Mesenchymal stem cell (in vitro differentiated cells and primary cell): ENCODE data around the gene AFAP1.

ENCODE experiments used
- DNase-seq: peaks from one replicate; pipeline ENCODE4 v3.0.0-alpha.2; 2013
- H2AFZ ChIP-seq: one replicate; pipeline ENCODE4 v1.6.1; 2013; ENCODE audit warnings: low read depth, mild to moderate bottlenecking, control low read depth, inconsistent platforms, low read length, moderate library complexity
- H2AK5ac ChIP-seq: 2 replicates; pipeline ENCODE4 v1.6.1; 2013; ENCODE audit warnings: low read length, moderate library complexity, mild to moderate bottlenecking, inconsistent platforms; ENCODE audit not compliant: severe bottlenecking
- H2BK120ac ChIP-seq: one replicate; pipeline ENCODE4 v1.6.1; 2013; ENCODE audit warnings: low read depth, mild to moderate bottlenecking, inconsistent platforms, low read length, moderate library complexity
- H2BK12ac ChIP-seq, 2 experiments: one replicate each; pipeline ENCODE4 v1.6.1; 2013; ENCODE audit warnings: inconsistent platforms in 2 of 2, low read length in 2 of 2, mild to moderate bottlenecking in 2 of 2, moderate library complexity in 2 of 2, control low read depth in 1 of 2
- H2BK15ac ChIP-seq: one replicate; pipeline ENCODE4 v1.6.1; 2013; ENCODE audit warnings: mild to moderate bottlenecking, low read depth, inconsistent platforms; ENCODE audit not compliant: poor library complexity, severe bottlenecking
- H2BK5ac ChIP-seq: 2 replicates; pipeline ENCODE4 v1.6.1; 2013; ENCODE audit warnings: low read depth, mild to moderate bottlenecking, low read length, control low read depth, inconsistent platforms; ENCODE audit not compliant: poor library complexity, severe bottlenecking
- H3K14ac ChIP-seq, 2 experiments: one replicate each; pipeline ENCODE4 v1.6.1; 2013; ENCODE audit warnings: inconsistent platforms in 2 of 2, low read length in 2 of 2, control low read depth in 1 of 2, mild to moderate bottlenecking in 1 of 2, moderate library complexity in 1 of 2
- H3K18ac ChIP-seq, 2 experiments: one replicate each; pipeline ENCODE4 v1.6.1; 2013; ENCODE audit warnings: inconsistent platforms in 2 of 2, low read length in 2 of 2, control low read depth in 1 of 2, low read depth in 1 of 2, mild to moderate bottlenecking in 1 of 2
- H3K23ac ChIP-seq, 2 experiments: one replicate each; pipeline ENCODE4 v1.6.1; 2013; ENCODE audit warnings: inconsistent platforms in 2 of 2, low read length in 2 of 2, mild to moderate bottlenecking in 2 of 2, moderate library complexity in 2 of 2, control low read depth in 1 of 2
- H3K27ac ChIP-seq: 2 replicates; pipeline ENCODE4 v1.5.1; 2013; ENCODE audit warnings: mild to moderate bottlenecking, moderate library complexity, low read length, control low read depth, inconsistent platforms; ENCODE audit not compliant: poor library complexity, severe bottlenecking
- H3K27me3 ChIP-seq, 2 experiments: 2 replicates each; pipeline versions ENCODE4 v1.6.1 to v1.7.0; 2013; ENCODE audit warnings: low read length in 2 of 2, mild to moderate bottlenecking in 2 of 2, moderate library complexity in 2 of 2, control low read depth in 1 of 2, inconsistent platforms in 1 of 2; ENCODE audit not compliant: control insufficient read depth in 1 of 2, insufficient read depth in 1 of 2
- H3K36me3 ChIP-seq, 2 experiments: 2 replicates each; pipeline versions ENCODE4 v1.6.1 to v1.7.0; 2013; ENCODE audit warnings: low read length in 2 of 2, control low read depth in 1 of 2, inconsistent platforms in 1 of 2, low read depth in 1 of 2, mild to moderate bottlenecking in 1 of 2; ENCODE audit not compliant: insufficient read depth in 2 of 2, control insufficient read depth in 1 of 2
- H3K4ac ChIP-seq, 2 experiments: one replicate each; pipeline ENCODE4 v1.6.1; 2013; ENCODE audit warnings: inconsistent platforms in 2 of 2, low read length in 2 of 2, mild to moderate bottlenecking in 2 of 2, moderate library complexity in 2 of 2, control low read depth in 1 of 2, low read depth in 1 of 2
- H3K4me1 ChIP-seq: 2 replicates; pipeline ENCODE4 v1.6.1; 2013; ENCODE audit warnings: low read depth, low read length, control low read depth; ENCODE audit not compliant: control insufficient read depth, insufficient read depth
- H3K4me2 ChIP-seq: 2 replicates; pipeline ENCODE4 v1.6.1; 2013; ENCODE audit warnings: low read length, mild to moderate bottlenecking, inconsistent platforms; ENCODE audit not compliant: poor library complexity, severe bottlenecking
- H3K4me3 ChIP-seq, 2 experiments: 2 replicates each; pipeline versions ENCODE4 v1.5.1 to v1.7.0; 2013; ENCODE audit warnings: low read length in 2 of 2, mild to moderate bottlenecking in 2 of 2, control low read depth in 1 of 2, low read depth in 1 of 2; ENCODE audit not compliant: insufficient read depth in 1 of 2
- H3K79me1 ChIP-seq: replicated peaks from 2 replicates; pipeline ENCODE4 v1.6.1; 2013; ENCODE audit warnings: mild to moderate bottlenecking, control low read depth, low read length, inconsistent platforms; ENCODE audit not compliant: poor library complexity, severe bottlenecking
- H3K9ac ChIP-seq: 2 replicates; pipeline ENCODE4 v1.7.0; 2013; ENCODE audit warnings: mild to moderate bottlenecking, low read length, moderate library complexity
- H3K9me3 ChIP-seq: 2 replicates; pipeline ENCODE4 v1.7.0; 2013; ENCODE audit warnings: mild to moderate bottlenecking, low read length; ENCODE audit not compliant: control insufficient read depth
- H4K8ac ChIP-seq: one replicate; pipeline ENCODE4 v1.6.1; 2013; ENCODE audit warnings: inconsistent platforms, mild to moderate bottlenecking, low read length, moderate library complexity
- H4K91ac ChIP-seq: one replicate; pipeline ENCODE4 v1.6.1; 2013; ENCODE audit warnings: mild to moderate bottlenecking, low read length, inconsistent platforms
- WGBS: methylation state at CpG from one replicate; pipeline ENCODE4 v1.1.7; 2013; ENCODE audit warnings: mixed read lengths; 5-methylcytosine and 5-hydroxymethylcytosine counted together

Gene AFAP1

GRCh38 chr4:7753931-7754465 is 185.7 kb downstream of the AFAP1 start:
- 94% methylated on average over 15 of the region's 15 CpGs for WGBS
- Histone ChIP-seq H3K27me3 (no peaks in the 10 kb centered on the region), H4K91ac (no peak overlapping the region)

GRCh38 chr4:7753271-7753670 is 186.4 kb downstream of the AFAP1 start:
- Histone ChIP-seq H2BK12ac (no peak overlapping the region), H2BK120ac (no peak overlapping the region), H3K4me3 (no peak overlapping the region)

More at GRCh38 chr4:7753931-7754465, 185.7 kb downstream of the AFAP1 start:
- no peak overlapping the region for H3K4me3 ChIP-seq
- H3K14ac ChIP-seq: no peak overlapping the region
- H3K9me3 ChIP-seq: no peaks in the 10 kb centered on the region
- H3K4me2 ChIP-seq: no peak overlapping the region
- no peak overlapping the region for H4K8ac ChIP-seq
- H3K23ac ChIP-seq: peak overlapping the region in 1 of 2 experiments; percentile 9
- no peak overlapping the region for H3K9ac ChIP-seq
- H2AFZ ChIP-seq: no peak overlapping the region
- H2BK12ac ChIP-seq: no peak overlapping the region
- H3K4me1 ChIP-seq: peaks cover 3% of the 10 kb centered on the region
- H2AK5ac ChIP-seq: no peak overlapping the region
- DNase-seq: no peak
- peaks cover 12% of the 10 kb centered on the region for H3K79me1 ChIP-seq
- no peak overlapping the region for H3K27ac ChIP-seq
- H3K4ac ChIP-seq: no peak overlapping the region
- H3K18ac ChIP-seq: no peak overlapping the region
- H2BK15ac ChIP-seq: no peak overlapping the region
- no peak overlapping the region for H2BK120ac ChIP-seq
- H3K36me3 ChIP-seq: peaks cover 6 to 41% of the 10 kb centered on the region in 2 experiments
- H2BK5ac ChIP-seq: no peak overlapping the region

GRCh38 chr4:7752649-7753048 is 187.0 kb downstream of the AFAP1 start:
- 96% methylated on average over 5 of the region's 6 CpGs for WGBS
- Histone ChIP-seq H2BK120ac (no peak overlapping the region), H3K27ac (no peak overlapping the region), H3K23ac (no peak overlapping the region), H3K18ac (no peak overlapping the region), H4K8ac (no peak overlapping the region), H2BK5ac (no peak overlapping the region), H3K4ac (no peak overlapping the region), H3K4me1 (peaks cover 3% of the 10 kb centered on the region), H3K9me3 (no peaks in the 10 kb centered on the region), H2BK15ac (no peak overlapping the region), H3K27me3 (peaks cover 0 to 2% of the 10 kb centered on the region in 2 experiments), H2BK12ac (no peak overlapping the region), H3K9ac (no peak overlapping the region), H3K14ac (no peak overlapping the region), H3K4me3 (no peak overlapping the region), H2AK5ac (no peak overlapping the region), H3K79me1 (peaks cover 6% of the 10 kb centered on the region), H3K4me2 (no peak overlapping the region), H3K36me3 (peaks cover 0 to 33% of the 10 kb centered on the region in 2 experiments), H4K91ac (no peak overlapping the region), H2AFZ (no peak overlapping the region)
- no peak for DNase-seq

More at GRCh38 chr4:7753271-7753670, 186.4 kb downstream of the AFAP1 start:
- Histone ChIP-seq H3K27me3 (no peaks in the 10 kb centered on the region), H2AK5ac (no peak overlapping the region), H3K27ac (no peak overlapping the region), H3K36me3 (peaks cover 1 to 38% of the 10 kb centered on the region in 2 experiments), H3K23ac (no peak overlapping the region), H2AFZ (no peak overlapping the region), H3K9me3 (no peaks in the 10 kb centered on the region), H3K14ac (no peak overlapping the region), H2BK5ac (no peak overlapping the region), H3K79me1 (peaks cover 9% of the 10 kb centered on the region), H3K4ac (no peak overlapping the region), H4K8ac (no peak overlapping the region), H3K18ac (no peak overlapping the region), H3K9ac (no peak overlapping the region), H4K91ac (no peak overlapping the region), H3K4me2 (no peak overlapping the region), H3K4me1 (peaks cover 3% of the 10 kb centered on the region), H2BK15ac (no peak overlapping the region)
- DNase-seq: no peak
- WGBS: 98% methylated on average over 15 of the region's 15 CpGs

- no peaks in the 10 kb centered on the region for H3K79me1 ChIP-seq
- no peak overlapping the region for H4K8ac ChIP-seq
- H2AK5ac ChIP-seq: no peak overlapping the region
- H2BK12ac ChIP-seq: no peak overlapping the region
- H3K4me1 ChIP-seq: peaks cover 2% of the 10 kb centered on the region
- no peak overlapping the region for H3K23ac ChIP-seq
- peaks cover 0 to 4% of the 10 kb centered on the region in 2 experiments for H3K27me3 ChIP-seq
- peaks cover 0 to 18% of the 10 kb centered on the region in 2 experiments for H3K36me3 ChIP-seq
- DNase-seq: no peak
- H2AFZ ChIP-seq: no peak overlapping the region
- H3K4me3 ChIP-seq: no peak overlapping the region
- H3K14ac ChIP-seq: no peak overlapping the region
- H3K9me3 ChIP-seq: no peaks in the 10 kb centered on the region
- no peak overlapping the region for H4K91ac ChIP-seq
- no peak overlapping the region for H3K27ac ChIP-seq
- no peak overlapping the region for H3K4me2 ChIP-seq
- H2BK5ac ChIP-seq: no peak overlapping the region
- no peak overlapping the region for H3K4ac ChIP-seq
- H2BK15ac ChIP-seq: no peak overlapping the region
- no peak overlapping the region for H3K9ac ChIP-seq
- H2BK120ac ChIP-seq: no peak overlapping the region
- H3K18ac ChIP-seq: no peak overlapping the region
Observed at GRCh38 chr4:7750972-7751371, 188.7 kb downstream of the AFAP1 start.
